ENCODE results near the gene YBX3. TPM values are rescaled to one million over a fixed set of nuclear protein-coding genes. Genes with fewer than 3 reads are reported as not detected.
A peak's percentile ranks its signal among the peaks of the same experiment; 100 is the strongest.

Gene YBX3
- total and polyA plus RNA-seq, 2 of the 13 experiments (the other 11 are each of a cell fraction or from before 2014, with no cell fraction given): 77.5 to 99.6 TPM

- TF ChIP-seq, protein P1, sequence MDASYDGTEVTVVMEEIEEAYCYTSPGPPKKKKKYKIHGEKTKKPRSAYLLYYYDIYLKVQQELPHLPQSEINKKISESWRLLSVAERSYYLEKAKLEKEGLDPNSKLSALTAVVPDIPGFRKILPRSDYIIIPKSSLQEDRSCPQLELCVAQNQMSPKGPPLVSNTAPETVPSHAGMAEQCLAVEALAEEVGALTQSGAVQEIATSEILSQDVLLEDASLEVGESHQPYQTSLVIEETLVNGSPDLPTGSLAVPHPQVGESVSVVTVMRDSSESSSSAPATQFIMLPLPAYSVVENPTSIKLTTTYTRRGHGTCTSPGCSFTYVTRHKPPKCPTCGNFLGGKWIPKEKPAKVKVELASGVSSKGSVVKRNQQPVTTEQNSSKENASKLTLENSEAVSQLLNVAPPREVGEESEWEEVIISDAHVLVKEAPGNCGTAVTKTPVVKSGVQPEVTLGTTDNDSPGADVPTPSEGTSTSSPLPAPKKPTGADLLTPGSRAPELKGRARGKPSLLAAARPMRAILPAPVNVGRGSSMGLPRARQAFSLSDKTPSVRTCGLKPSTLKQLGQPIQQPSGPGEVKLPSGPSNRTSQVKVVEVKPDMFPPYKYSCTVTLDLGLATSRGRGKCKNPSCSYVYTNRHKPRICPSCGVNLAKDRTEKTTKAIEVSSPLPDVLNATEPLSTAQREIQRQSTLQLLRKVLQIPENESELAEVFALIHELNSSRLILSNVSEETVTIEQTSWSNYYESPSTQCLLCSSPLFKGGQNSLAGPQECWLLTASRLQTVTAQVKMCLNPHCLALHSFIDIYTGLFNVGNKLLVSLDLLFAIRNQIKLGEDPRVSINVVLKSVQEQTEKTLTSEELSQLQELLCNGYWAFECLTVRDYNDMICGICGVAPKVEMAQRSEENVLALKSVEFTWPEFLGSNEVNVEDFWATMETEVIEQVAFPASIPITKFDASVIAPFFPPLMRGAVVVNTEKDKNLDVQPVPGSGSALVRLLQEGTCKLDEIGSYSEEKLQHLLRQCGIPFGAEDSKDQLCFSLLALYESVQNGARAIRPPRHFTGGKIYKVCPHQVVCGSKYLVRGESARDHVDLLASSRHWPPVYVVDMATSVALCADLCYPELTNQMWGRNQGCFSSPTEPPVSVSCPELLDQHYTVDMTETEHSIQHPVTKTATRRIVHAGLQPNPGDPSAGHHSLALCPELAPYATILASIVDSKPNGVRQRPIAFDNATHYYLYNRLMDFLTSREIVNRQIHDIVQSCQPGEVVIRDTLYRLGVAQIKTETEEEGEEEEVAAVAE (CRISPR knock-in tag; IDR thresholded peaks at IDR 0.05; ENCODE audit: borderline replicate concordance): no peak
- TF ChIP-seq RXRB (CRISPR knock-in tag; IDR thresholded peaks at IDR 0.05; ENCODE audit: borderline replicate concordance) (0 out of 2 replicates have a peak, but pooled peaks have one; percentile 8), HNRNPLL (IDR thresholded peaks at IDR 0.05; ENCODE audit: low read depth, low read length, poor library complexity, severe bottlenecking) (no peak), KLF9 (CRISPR knock-in tag; IDR thresholded peaks at IDR 0.05; ENCODE audit: low read depth) (no peak), FLYWCH1 (CRISPR knock-in tag; IDR thresholded peaks at IDR 0.05) (0 out of 2 replicates have a peak, but pooled peaks have one; percentile 31), ATAD3A (CRISPR knock-in tag; IDR thresholded peaks at IDR 0.05) (no peak), UBTF (CRISPR knock-in tag; IDR thresholded peaks at IDR 0.05) (peak; percentile 45), PPARG (CRISPR knock-in tag; conservative IDR thresholded peaks at IDR 0.05) (no peak), ZSCAN22 (CRISPR knock-in tag; IDR thresholded peaks at IDR 0.05) (peak; percentile 12; the same call in 1 of the 2 replicates), AGO2 (optimal IDR thresholded peaks at IDR 0.05; ENCODE audit: low read depth, low read length) (no peak), EED (CRISPR knock-in tag; IDR thresholded peaks at IDR 0.05) (no peak), THAP8 (CRISPR knock-in tag; IDR thresholded peaks at IDR 0.05; ENCODE audit: borderline replicate concordance) (no peak), ZNF292 (CRISPR knock-in tag; IDR thresholded peaks at IDR 0.05; ENCODE audit: borderline replicate concordance, low read depth) (peak; percentile 50; the same call in 1 of the 2 replicates), SNRNP70 (IDR thresholded peaks at IDR 0.05; ENCODE audit: low read depth, low read length) (no peak), SMYD3 (CRISPR knock-in tag; IDR thresholded peaks at IDR 0.05) (no peak), RFXANK (CRISPR knock-in tag; IDR thresholded peaks at IDR 0.05) (no peak)
These were observed 1.2 kb downstream of the YBX3 start (continued) for GRCh38 chr12:10721651-10722501.

Measured in HepG2 (cell line).